ENCODE data around the gene ATP7B. TPM values are rescaled to one million over a fixed set of nuclear protein-coding genes. Genes with fewer than 3 reads are reported as not detected.

Gene ATP7B
- total and polyA plus RNA-seq, 2 experiments from 2014 or later, result 2.2 to 12.8 TPM

DNA sequence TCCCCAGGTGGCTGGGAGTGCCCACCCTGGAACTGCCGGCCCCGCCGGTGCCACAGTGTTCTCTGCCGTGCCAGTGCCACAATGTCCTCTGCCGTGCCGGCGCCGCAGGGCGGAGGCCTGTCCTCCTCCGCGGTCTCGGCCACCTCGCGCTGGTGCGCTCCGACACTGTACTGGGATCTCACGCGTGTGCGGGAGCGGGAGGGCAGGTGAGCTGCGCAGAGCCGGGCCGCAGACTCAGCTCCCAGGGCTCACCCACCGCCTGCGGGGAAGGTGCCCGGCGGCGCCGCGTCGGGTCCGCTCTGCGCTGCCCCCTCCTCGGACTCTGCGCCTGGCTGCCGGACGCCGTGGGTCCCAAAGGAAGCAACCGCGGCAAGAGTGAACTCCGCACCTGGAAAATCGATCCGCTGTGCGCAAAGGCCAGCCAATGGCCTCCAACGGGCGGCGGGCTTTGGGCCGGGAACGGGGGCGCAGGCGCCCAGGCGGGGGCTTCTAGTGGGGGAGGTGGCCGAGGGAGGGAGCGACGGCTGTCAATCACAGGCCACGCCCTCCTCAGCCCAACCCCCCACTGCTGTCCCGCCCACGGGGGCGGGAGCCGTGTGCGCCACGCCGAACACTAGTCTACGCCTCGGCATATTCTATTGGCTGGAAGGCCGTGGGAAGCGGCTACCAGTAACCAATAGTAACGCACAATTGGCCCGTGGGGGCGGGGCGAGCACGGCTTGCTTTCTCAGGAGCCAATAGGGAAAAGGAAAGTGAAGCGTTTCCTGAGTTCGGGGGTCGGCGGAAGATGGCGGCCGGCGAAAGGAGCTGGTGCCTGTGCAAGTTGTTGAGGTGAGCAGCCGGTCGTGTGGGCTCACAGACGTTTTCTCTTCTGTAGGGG is 622 bp upstream of the ATP7B start, which contains the start of gene ALG11:
TSS of gene ALG11 (plus strand) at position 767 of the 880 bp plus-strand sequence. CDS start at position 788, 21 bp downstream.
- DNase-seq (ENCODE audit: low spot score) (peak; percentile 99), ATAC-seq (peak; percentile 93)
- Histone ChIP-seq H4K20me1 (replicated peaks; ENCODE audit: insufficient read depth) (peaks cover 11% of the 10 kb centered on the region; the same call in 1 of the 2 replicates), H3K27me3 (ENCODE audit: insufficient read depth) (peaks cover 28% of the 10 kb centered on the region), H3F3A (replicated peaks; ENCODE audit: low read depth) (no peaks in the 10 kb centered on the region), H3K79me2 (replicated peaks; ENCODE audit: insufficient read depth) (peaks cover 59% of the 10 kb centered on the region), H3K4me3 (peak within 1 kb of the TSS; percentile 86), H3K4me2 (peak within 1 kb of the TSS; percentile 100), H3K9me2 (ENCODE audit: insufficient read depth) (no peaks in the 10 kb centered on the region), H3K27ac (ENCODE audit: low read depth) (peak within 1 kb of the TSS; percentile 73), H3K4me1 (ENCODE audit: insufficient read depth) (peaks cover 17% of the 10 kb centered on the region), H3K36me3 (ENCODE audit: insufficient read depth) (no peaks in the 10 kb centered on the region), H2AFZ (peak within 1 kb of the TSS; percentile 99)
- peaks cover 18% of the 10 kb centered on the region for H3K36me3 Mint-ChIP-seq (ENCODE audit: low read depth)
- H3K4me1 Mint-ChIP-seq, result peaks cover 11% of the 10 kb centered on the region
- TF ChIP-seq POLR2AphosphoS5 (IDR thresholded peaks at IDR 0.05; ENCODE audit: low read depth) (peak; percentile 74), CREB1 (CRISPR knock-in tag; IDR thresholded peaks at IDR 0.05; ENCODE audit: low read depth) (peak; percentile 76)
- TF ChIP-seq, protein P1, sequence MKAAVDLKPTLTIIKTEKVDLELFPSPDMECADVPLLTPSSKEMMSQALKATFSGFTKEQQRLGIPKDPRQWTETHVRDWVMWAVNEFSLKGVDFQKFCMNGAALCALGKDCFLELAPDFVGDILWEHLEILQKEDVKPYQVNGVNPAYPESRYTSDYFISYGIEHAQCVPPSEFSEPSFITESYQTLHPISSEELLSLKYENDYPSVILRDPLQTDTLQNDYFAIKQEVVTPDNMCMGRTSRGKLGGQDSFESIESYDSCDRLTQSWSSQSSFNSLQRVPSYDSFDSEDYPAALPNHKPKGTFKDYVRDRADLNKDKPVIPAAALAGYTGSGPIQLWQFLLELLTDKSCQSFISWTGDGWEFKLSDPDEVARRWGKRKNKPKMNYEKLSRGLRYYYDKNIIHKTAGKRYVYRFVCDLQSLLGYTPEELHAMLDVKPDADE (IDR thresholded peaks at IDR 0.05), result no peak
- H3K27me3 Mint-ChIP-seq (ENCODE audit: insufficient read depth, low read depth, poor library complexity), result peaks cover 18% of the 10 kb centered on the region
- H3K4me3 Mint-ChIP-seq, result peak within 1 kb of the TSS; percentile 98
- peaks cover 7% of the 10 kb centered on the region for H3K9me3 Mint-ChIP-seq
- peak within 1 kb of the TSS; percentile 98 for H3K27ac Mint-ChIP-seq

DNA sequence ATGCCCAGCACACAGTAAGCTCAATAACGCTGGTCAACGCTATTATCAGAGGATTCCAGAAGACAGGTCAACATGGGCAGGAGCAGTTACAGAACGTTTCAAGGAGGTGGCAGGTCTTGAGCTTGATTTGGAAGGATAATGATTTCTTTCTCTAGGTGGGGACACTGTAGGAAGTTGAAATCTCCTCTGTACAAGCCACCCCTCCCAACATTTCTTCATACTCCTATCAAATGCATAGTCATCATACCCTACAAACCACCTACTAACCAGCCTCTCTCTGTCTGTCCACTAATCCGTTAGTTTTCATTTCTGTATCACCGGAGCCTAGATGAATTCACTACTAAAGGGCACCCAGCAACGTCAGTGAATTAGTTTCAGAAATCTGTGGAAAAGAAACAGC is 1.3 kb downstream of the ATP7B start:
- Mint-ChIP-seq H3K4me1 (peaks cover 11% of the 10 kb centered on the region), H3K36me3 (ENCODE audit: low read depth) (peaks cover 8% of the 10 kb centered on the region), H3K27me3 (ENCODE audit: insufficient read depth, low read depth, poor library complexity) (peaks cover 22% of the 10 kb centered on the region), H3K27ac (no peak overlapping the region), H3K9me3 (peaks cover 4% of the 10 kb centered on the region; the same call in 2 of the 3 replicates), H3K4me3 (peak overlapping the region; percentile 41)
- no peak overlapping the region for H3K4me2 ChIP-seq
- H3K79me2 ChIP-seq (replicated peaks; ENCODE audit: insufficient read depth), result peaks cover 41% of the 10 kb centered on the region
- no peak for ATAC-seq
- H4K20me1 ChIP-seq (replicated peaks; ENCODE audit: insufficient read depth), result peaks cover 3% of the 10 kb centered on the region; the same call in 1 of the 2 replicates
- peak overlapping the region; percentile 86; the same call in 1 of the 2 replicates for H3K4me3 ChIP-seq
- H3K4me1 ChIP-seq (ENCODE audit: insufficient read depth), result peaks cover 17% of the 10 kb centered on the region
- H3F3A ChIP-seq (replicated peaks; ENCODE audit: low read depth), result no peaks in the 10 kb centered on the region
- no peak overlapping the region for H2AFZ ChIP-seq
- H3K27me3 ChIP-seq (ENCODE audit: insufficient read depth), result peaks cover 28% of the 10 kb centered on the region
- no peaks in the 10 kb centered on the region for H3K36me3 ChIP-seq (ENCODE audit: insufficient read depth)
- H3K9me2 ChIP-seq (ENCODE audit: insufficient read depth), result no peaks in the 10 kb centered on the region
- H3K27ac ChIP-seq (ENCODE audit: low read depth), result no peak overlapping the region
- DNase-seq (ENCODE audit: low spot score), result no peak
- TF ChIP-seq, protein P2, sequence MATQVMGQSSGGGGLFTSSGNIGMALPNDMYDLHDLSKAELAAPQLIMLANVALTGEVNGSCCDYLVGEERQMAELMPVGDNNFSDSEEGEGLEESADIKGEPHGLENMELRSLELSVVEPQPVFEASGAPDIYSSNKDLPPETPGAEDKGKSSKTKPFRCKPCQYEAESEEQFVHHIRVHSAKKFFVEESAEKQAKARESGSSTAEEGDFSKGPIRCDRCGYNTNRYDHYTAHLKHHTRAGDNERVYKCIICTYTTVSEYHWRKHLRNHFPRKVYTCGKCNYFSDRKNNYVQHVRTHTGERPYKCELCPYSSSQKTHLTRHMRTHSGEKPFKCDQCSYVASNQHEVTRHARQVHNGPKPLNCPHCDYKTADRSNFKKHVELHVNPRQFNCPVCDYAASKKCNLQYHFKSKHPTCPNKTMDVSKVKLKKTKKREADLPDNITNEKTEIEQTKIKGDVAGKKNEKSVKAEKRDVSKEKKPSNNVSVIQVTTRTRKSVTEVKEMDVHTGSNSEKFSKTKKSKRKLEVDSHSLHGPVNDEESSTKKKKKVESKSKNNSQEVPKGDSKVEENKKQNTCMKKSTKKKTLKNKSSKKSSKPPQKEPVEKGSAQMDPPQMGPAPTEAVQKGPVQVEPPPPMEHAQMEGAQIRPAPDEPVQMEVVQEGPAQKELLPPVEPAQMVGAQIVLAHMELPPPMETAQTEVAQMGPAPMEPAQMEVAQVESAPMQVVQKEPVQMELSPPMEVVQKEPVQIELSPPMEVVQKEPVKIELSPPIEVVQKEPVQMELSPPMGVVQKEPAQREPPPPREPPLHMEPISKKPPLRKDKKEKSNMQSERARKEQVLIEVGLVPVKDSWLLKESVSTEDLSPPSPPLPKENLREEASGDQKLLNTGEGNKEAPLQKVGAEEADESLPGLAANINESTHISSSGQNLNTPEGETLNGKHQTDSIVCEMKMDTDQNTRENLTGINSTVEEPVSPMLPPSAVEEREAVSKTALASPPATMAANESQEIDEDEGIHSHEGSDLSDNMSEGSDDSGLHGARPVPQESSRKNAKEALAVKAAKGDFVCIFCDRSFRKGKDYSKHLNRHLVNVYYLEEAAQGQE (IDR thresholded peaks at IDR 0.05; ENCODE audit: unreplicated experiment), result no peak
- TF ChIP-seq, protein P3, sequence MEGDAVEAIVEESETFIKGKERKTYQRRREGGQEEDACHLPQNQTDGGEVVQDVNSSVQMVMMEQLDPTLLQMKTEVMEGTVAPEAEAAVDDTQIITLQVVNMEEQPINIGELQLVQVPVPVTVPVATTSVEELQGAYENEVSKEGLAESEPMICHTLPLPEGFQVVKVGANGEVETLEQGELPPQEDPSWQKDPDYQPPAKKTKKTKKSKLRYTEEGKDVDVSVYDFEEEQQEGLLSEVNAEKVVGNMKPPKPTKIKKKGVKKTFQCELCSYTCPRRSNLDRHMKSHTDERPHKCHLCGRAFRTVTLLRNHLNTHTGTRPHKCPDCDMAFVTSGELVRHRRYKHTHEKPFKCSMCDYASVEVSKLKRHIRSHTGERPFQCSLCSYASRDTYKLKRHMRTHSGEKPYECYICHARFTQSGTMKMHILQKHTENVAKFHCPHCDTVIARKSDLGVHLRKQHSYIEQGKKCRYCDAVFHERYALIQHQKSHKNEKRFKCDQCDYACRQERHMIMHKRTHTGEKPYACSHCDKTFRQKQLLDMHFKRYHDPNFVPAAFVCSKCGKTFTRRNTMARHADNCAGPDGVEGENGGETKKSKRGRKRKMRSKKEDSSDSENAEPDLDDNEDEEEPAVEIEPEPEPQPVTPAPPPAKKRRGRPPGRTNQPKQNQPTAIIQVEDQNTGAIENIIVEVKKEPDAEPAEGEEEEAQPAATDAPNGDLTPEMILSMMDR (conservative IDR thresholded peaks at IDR 0.05; ENCODE audit: low read depth in 2 of 2), result no peak
- TF ChIP-seq, protein P1 (IDR thresholded peaks at IDR 0.05), result no peak
- TF ChIP-seq JUNB (IDR thresholded peaks at IDR 0.05; ENCODE audit: unreplicated experiment) (no peak), STAT1 (IDR thresholded peaks at IDR 0.05; ENCODE audit: unreplicated experiment) (no peak)
